ENCODE data around the gene CELF2.

- TF ChIP-seq CTCF (IDR thresholded peaks at IDR 0.05) (no peak), EZH2 (IDR thresholded peaks at IDR 0.05) (no peak)
These were observed 174.0 kb downstream of the CELF2 start for GRCh38 chr10:11191678-11192077.
